HFFc6 (cell line): Measurements from ENCODE around the gene WASHC2A. TPM values are rescaled to one million over a fixed set of nuclear protein-coding genes. Genes with fewer than 3 reads are reported as not detected.
"Not testable (repeated sequence)": the region's sequence is repeated elsewhere in the genome, so short reads cannot be mapped to it uniquely, and the experiment has no call there.

ENCODE experiments used
- DNase-seq: peaks from one replicate; pipeline ENCODE4 v3.0.0-alpha.2; 2018
- H3K27ac Mint-ChIP-seq: 2 replicates; pipeline ENCODE4 v1.8.0; 2020; ENCODE audit warnings: mild to moderate bottlenecking, mixed read lengths
- H3K27me3 Mint-ChIP-seq: 2 replicates; pipeline ENCODE4 v1.8.0; 2021; ENCODE audit warnings: mild to moderate bottlenecking, moderate library complexity, mixed read lengths; ENCODE audit not compliant: insufficient read depth
- H3K36me3 Mint-ChIP-seq: 2 replicates; pipeline ENCODE4 v1.8.0; 2021; ENCODE audit warnings: low read depth, mixed read lengths
- H3K4me1 Mint-ChIP-seq: 2 replicates; pipeline ENCODE4 v1.8.0; 2020; ENCODE audit warnings: low read depth, mixed read lengths
- H3K4me3 Mint-ChIP-seq: 2 replicates; pipeline ENCODE4 v1.8.0; 2020; ENCODE audit warnings: mild to moderate bottlenecking, moderate library complexity, mixed read lengths
- H3K9me3 Mint-ChIP-seq: 2 replicates; pipeline ENCODE4 v1.8.0; 2020; ENCODE audit warnings: mild to moderate bottlenecking, mixed read lengths
- CTCF ChIP-seq: fragments of 200-600 bp; sonication (generic); IDR thresholded peaks from 2 replicates; pipeline ENCODE4 v1.5.0; 2021; ENCODE audit warnings: antibody characterized with exemption, mild to moderate bottlenecking
- total RNA-seq, 6 experiments: library from RNA; stranded (reverse); fragmentation: NEBNext Ultra II Directional; extraction: Animal tissue kit (Norgen Biotek cat#: 25700); gene quantifications; 2 replicates in 1 of 6; 3 replicates in 5 of 6; pipeline ENCODE4 v1.2.3, GENCODE V29; 2021

Gene WASHC2A
- total RNA-seq, 6 experiments from 2014 or later: 37.4 to 51.5 (median 42.8) TPM

GRCh38 chr10:50061548-50061947, 6.2 kb upstream of the WASHC2A start:
- H3K27me3 Mint-ChIP-seq, H3K27ac Mint-ChIP-seq, H3K4me3 Mint-ChIP-seq, H3K36me3 Mint-ChIP-seq, DNase-seq, H3K9me3 Mint-ChIP-seq: not testable (repeated sequence)
- peaks cover 18% of the 10 kb centered on the region for H3K4me1 Mint-ChIP-seq

DNA sequence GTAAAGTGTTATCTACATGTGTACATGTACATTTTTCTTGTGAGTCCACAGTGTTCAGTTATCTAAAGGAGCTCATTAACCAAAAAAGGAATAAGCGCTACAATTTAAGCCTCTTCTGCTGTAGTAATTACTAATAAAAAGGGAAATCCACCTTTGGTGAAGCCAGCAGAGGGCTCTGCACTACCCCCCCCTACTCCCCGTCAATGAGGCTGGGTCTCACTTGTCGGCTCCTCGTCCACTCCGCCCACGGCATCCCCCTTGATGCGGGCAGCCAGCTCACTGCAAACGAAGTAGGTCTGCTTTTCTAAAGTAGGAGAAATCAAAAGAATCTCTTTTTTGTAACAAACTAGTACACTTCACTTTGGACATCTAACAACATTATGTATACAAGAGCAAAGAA, 4.7 kb upstream of the WASHC2A start:
- no peaks in the 10 kb centered on the region for H3K36me3 Mint-ChIP-seq
- H3K27ac Mint-ChIP-seq: no peak overlapping the region
- peaks cover 21% of the 10 kb centered on the region for H3K4me1 Mint-ChIP-seq
- no peak overlapping the region for H3K4me3 Mint-ChIP-seq
- TF ChIP-seq CTCF: peak; percentile 25; the same call in 1 of the 2 replicates
- H3K9me3 Mint-ChIP-seq: no peaks in the 10 kb centered on the region
- H3K27me3 Mint-ChIP-seq: peaks cover 10% of the 10 kb centered on the region
- no peak for DNase-seq

DNA sequence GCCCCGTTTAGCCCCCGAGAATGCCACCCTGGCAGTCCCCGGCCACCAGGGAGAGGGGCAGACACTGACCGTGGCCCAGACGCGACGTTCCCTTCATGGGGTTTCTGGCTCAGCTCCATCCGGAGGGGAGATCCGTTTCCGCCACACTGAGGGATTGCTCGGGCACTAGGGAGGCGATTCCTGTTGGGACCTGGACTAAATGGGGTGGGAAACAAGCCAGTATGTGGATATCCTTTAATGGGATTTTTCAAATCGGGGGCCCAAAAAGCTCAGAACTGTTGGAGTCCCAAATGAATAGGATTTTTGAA, 552 bp downstream of the WASHC2A start:
- Mint-ChIP-seq H3K4me1 (peaks cover 15% of the 10 kb centered on the region), H3K27ac (peak overlapping the region; percentile 54; the same call in 1 of the 2 replicates), H3K4me3 (peak overlapping the region; percentile 86)
- H3K36me3 Mint-ChIP-seq, DNase-seq, H3K27me3 Mint-ChIP-seq, H3K9me3 Mint-ChIP-seq: not testable (repeated sequence)

- DNase-seq, H3K4me1 Mint-ChIP-seq, H3K4me3 Mint-ChIP-seq, H3K36me3 Mint-ChIP-seq, H3K9me3 Mint-ChIP-seq, H3K27me3 Mint-ChIP-seq, H3K27ac Mint-ChIP-seq: not testable (repeated sequence)
Observed at GRCh38 chr10:50075139-50075538, 7.4 kb downstream of the WASHC2A start.

GRCh38 chr10:50075544-50075943, 7.8 kb downstream of the WASHC2A start:
- not testable (repeated sequence) for H3K27me3 Mint-ChIP-seq, H3K9me3 Mint-ChIP-seq, H3K4me1 Mint-ChIP-seq, H3K27ac Mint-ChIP-seq, DNase-seq, H3K36me3 Mint-ChIP-seq, H3K4me3 Mint-ChIP-seq
- TF ChIP-seq CTCF: peak; percentile 33; the same call in 1 of the 2 replicates

- not testable (repeated sequence) for DNase-seq, H3K27me3 Mint-ChIP-seq, H3K27ac Mint-ChIP-seq, H3K4me1 Mint-ChIP-seq, H3K9me3 Mint-ChIP-seq, H3K36me3 Mint-ChIP-seq, H3K4me3 Mint-ChIP-seq
Observed at GRCh38 chr10:50091304-50091703, 23.6 kb downstream of the WASHC2A start.

- H3K4me1 Mint-ChIP-seq, H3K4me3 Mint-ChIP-seq, DNase-seq, H3K27me3 Mint-ChIP-seq, H3K9me3 Mint-ChIP-seq, H3K27ac Mint-ChIP-seq, H3K36me3 Mint-ChIP-seq: not testable (repeated sequence)
Observed at GRCh38 chr10:50092928-50093327, 25.2 kb downstream of the WASHC2A start.

DNA sequence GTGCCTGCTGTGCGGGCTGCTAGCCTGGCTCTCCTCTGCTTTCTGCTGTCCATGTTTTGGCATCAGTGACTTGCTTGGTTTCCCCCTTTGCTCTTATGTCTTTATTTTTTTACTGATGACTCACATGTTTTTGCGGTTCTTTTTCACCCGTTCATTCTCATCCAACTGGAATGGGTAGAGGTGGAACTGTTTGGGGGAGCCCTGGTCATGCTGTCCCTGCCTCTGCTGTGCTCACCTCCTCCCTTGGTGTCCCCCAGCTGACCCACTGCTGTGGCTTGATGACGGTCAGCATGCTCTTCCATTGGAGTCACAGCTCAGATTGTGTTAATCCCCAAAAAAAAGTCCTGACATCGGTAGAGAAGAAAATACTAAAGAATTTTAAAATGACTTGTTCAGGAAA, 26.9 kb downstream of the WASHC2A start:
- DNase-seq, H3K4me1 Mint-ChIP-seq, H3K27me3 Mint-ChIP-seq, H3K4me3 Mint-ChIP-seq, H3K9me3 Mint-ChIP-seq, H3K27ac Mint-ChIP-seq, H3K36me3 Mint-ChIP-seq: not testable (repeated sequence)

DNA sequence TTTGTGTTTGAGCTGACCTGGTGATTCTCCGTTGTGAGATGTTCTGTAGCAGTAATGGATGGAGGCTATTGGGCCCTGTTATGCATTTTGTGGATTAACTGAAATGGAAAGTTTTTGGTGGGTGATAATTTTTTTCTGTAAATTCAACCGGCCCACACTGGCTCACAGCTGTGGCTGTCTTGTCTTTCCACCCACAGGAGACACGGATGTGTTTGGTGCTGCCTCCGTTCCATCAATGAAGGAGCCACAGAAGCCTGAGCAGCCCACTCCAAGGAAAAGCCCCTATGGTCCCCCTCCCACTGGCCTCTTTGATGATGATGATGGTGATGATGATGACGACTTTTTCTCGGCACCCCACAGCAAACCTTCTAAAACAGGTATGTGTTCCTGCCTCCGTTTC, 27.6 kb downstream of the WASHC2A start:
- not testable (repeated sequence) for H3K4me1 Mint-ChIP-seq, H3K4me3 Mint-ChIP-seq, DNase-seq

GRCh38 chr10:50096722-50097121, 29.0 kb downstream of the WASHC2A start:
- not testable (repeated sequence) for H3K27ac Mint-ChIP-seq, H3K9me3 Mint-ChIP-seq, H3K36me3 Mint-ChIP-seq, H3K27me3 Mint-ChIP-seq, H3K4me3 Mint-ChIP-seq, DNase-seq, H3K4me1 Mint-ChIP-seq

More for the DNA sequence above, 27.6 kb downstream of the WASHC2A start:
- not testable (repeated sequence) for H3K36me3 Mint-ChIP-seq, H3K27me3 Mint-ChIP-seq, H3K9me3 Mint-ChIP-seq, H3K27ac Mint-ChIP-seq

GRCh38 chr10:50098645-50099044, 30.9 kb downstream of the WASHC2A start:
- H3K27me3 Mint-ChIP-seq, H3K27ac Mint-ChIP-seq, DNase-seq, H3K9me3 Mint-ChIP-seq, H3K4me1 Mint-ChIP-seq, H3K4me3 Mint-ChIP-seq, H3K36me3 Mint-ChIP-seq: not testable (repeated sequence)

GRCh38 chr10:50101139-50101582, 33.4 kb downstream of the WASHC2A start:
- DNase-seq, H3K4me3 Mint-ChIP-seq, H3K27me3 Mint-ChIP-seq, H3K4me1 Mint-ChIP-seq, H3K36me3 Mint-ChIP-seq, H3K9me3 Mint-ChIP-seq, H3K27ac Mint-ChIP-seq: not testable (repeated sequence)

GRCh38 chr10:50101747-50102146, 34.0 kb downstream of the WASHC2A start:
- not testable (repeated sequence) for H3K36me3 Mint-ChIP-seq, H3K27me3 Mint-ChIP-seq, H3K4me1 Mint-ChIP-seq, H3K4me3 Mint-ChIP-seq, H3K9me3 Mint-ChIP-seq, DNase-seq, H3K27ac Mint-ChIP-seq
